ENCODE results near the gene OBSL1. TPM values are rescaled to one million over a fixed set of nuclear protein-coding genes. Genes with fewer than 3 reads are reported as not detected.

Gene OBSL1
- total and polyA plus RNA-seq, 7 experiments from 2014 or later = 0.19 to 7.1 (median 4.0) TPM; not detected in 4

DNA sequence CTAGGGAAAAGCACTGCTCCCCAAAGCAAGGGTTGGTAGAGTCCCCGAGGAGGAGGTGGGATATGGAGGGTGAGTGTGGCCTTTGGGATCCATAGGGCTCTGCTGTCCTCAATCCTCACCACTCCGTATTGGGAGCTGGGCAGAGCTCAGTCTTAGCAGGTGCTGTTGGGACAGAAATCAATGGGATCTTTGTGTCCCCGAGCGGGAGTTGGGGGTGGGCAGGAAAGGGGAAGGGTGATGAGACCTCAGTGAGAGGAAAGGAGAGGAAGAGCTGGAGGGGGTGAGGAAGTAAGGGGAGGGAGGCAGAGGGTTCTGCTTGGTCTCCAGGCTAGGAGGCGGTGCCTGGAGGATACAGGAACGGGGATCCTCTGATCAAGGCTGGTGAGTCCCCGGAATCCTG, 54.5 kb downstream of the OBSL1 start:
- no peaks in the 10 kb centered on the region for H3K4me1 ChIP-seq (ENCODE audit: control insufficient read depth in 2 of 2, insufficient read depth in 2 of 2, low read length in 2 of 2)
- H3K9me3 ChIP-seq (ENCODE audit: control insufficient read depth in 2 of 3, low read length in 3 of 3) = no peaks in the 10 kb centered on the region
- Mint-ChIP-seq H3K9me3 (peaks cover 0 to 1% (median 0%) of the 10 kb centered on the region in 11 donors), H3K27me3 (peaks cover 76 to 86% (median 84%) of the 10 kb centered on the region in 5 donors), H3K27ac (no peak overlapping the region), H3K4me1 (peaks cover 3 to 29% (median 26%) of the 10 kb centered on the region in 7 donors), H3K4me3 (no peak overlapping the region), H3K36me3 (no peaks in the 10 kb centered on the region)
- DNase-seq (no peak), ATAC-seq (no peak)
- intact Hi-C loops (cut with micrococcal nuclease) = no loop called here
- no peak overlapping the region for H3K4me3 ChIP-seq (ENCODE audit: low read length)
- H3K27me3 ChIP-seq (ENCODE audit: control insufficient read depth in 2 of 2, insufficient read depth in 2 of 2, low read length in 2 of 2) = peaks cover 0 to 9% of the 10 kb centered on the region in 2 donors
- H3K36me3 ChIP-seq (ENCODE audit: control insufficient read depth in 2 of 3, insufficient read depth in 3 of 3, low read length in 3 of 3) = no peaks in the 10 kb centered on the region
- no peak overlapping the region for H3K27ac ChIP-seq (ENCODE audit: low read depth, low read length)
- ChIA-PET CTCF (no interaction called here), POLR2A (no interaction called here)

DNA sequence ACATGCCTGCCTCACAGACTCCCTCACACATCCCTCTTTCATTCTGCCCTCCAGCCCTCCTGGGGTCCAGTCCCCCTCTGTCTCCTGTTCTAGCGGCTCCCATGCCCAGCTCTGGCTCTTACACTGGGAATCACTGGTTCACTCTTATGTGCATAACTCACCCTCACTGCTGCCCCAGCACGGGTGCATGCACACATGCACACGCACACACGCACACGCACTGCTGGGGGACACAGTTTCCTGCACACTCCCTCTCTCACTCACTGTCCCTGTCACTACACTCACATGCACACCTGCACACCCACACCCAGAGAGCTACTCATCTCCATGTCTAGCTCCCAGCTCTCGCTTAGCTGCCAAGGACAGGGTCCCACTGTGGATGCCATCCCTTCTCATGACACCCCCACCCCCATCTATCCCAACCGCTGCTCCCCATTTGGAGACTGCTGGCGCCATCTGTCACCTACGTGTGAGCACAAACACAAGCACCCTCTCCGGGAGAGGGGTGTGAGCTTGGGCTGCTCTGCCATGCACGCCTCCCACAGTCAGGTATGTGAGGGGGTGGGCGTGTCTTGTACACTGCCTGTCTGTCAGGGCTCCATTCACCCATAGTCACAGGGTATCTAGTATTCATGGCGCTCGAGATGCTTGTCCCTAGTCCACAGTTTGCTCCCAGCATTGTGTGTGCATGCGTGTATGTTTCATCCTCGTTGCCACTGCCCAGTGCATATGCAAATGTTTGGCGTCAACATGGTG, 55.3 kb downstream of the OBSL1 start:
- no peaks in the 10 kb centered on the region for H3K9me3 ChIP-seq (ENCODE audit: control insufficient read depth in 2 of 3, low read length in 3 of 3)
- peaks cover 71 to 86% (median 83%) of the 10 kb centered on the region in 5 donors for H3K27me3 Mint-ChIP-seq
- peaks cover 0 to 2% (median 0%) of the 10 kb centered on the region in 11 donors for H3K9me3 Mint-ChIP-seq
- H3K4me1 Mint-ChIP-seq = peaks cover 3 to 23% (median 18%) of the 10 kb centered on the region in 7 donors
- H3K27me3 ChIP-seq (ENCODE audit: control insufficient read depth in 2 of 2, insufficient read depth in 2 of 2, low read length in 2 of 2) = peaks cover 0 to 5% of the 10 kb centered on the region in 2 donors
- H3K36me3 ChIP-seq (ENCODE audit: control insufficient read depth in 2 of 3, insufficient read depth in 3 of 3, low read length in 3 of 3) = no peaks in the 10 kb centered on the region
- ChIA-PET CTCF (no interaction called here), POLR2A (no interaction called here)
- intact Hi-C loops (cut with micrococcal nuclease) = no loop called here
- no peak for DNase-seq
- H3K36me3 Mint-ChIP-seq = no peaks in the 10 kb centered on the region
- peak overlapping the region in 3 of 10 donors; percentile 39 to 61 (median 57) for H3K4me3 Mint-ChIP-seq
- no peak overlapping the region for H3K27ac ChIP-seq (ENCODE audit: low read depth, low read length)
- no peak for ATAC-seq
- H3K27ac Mint-ChIP-seq = no peak overlapping the region
- no peaks in the 10 kb centered on the region for H3K4me1 ChIP-seq (ENCODE audit: control insufficient read depth in 2 of 2, insufficient read depth in 2 of 2, low read length in 2 of 2)
- H3K4me3 ChIP-seq (ENCODE audit: low read length) = no peak overlapping the region

DNA sequence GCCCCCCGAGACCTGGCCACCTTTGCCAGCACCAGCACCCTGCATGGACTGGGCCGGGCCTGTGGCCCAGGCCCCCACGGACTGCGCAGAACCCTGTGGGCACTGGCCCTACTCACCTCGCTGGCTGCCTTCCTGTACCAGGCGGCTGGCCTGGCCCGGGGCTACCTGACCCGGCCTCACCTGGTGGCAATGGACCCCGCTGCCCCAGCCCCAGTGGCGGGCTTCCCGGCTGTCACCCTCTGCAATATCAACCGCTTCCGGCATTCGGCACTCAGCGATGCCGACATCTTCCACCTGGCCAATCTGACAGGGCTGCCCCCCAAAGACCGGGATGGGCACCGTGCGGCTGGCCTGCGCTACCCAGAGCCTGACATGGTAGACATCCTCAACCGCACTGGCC, 56.5 kb downstream of the OBSL1 start:
- POLR2A ChIA-PET = no interaction called here
- H3K27ac Mint-ChIP-seq = no peak overlapping the region
- no peak for ATAC-seq
- H3K9me3 Mint-ChIP-seq = peaks cover 0 to 3% (median 0%) of the 10 kb centered on the region in 11 donors
- Histone ChIP-seq H3K27me3 (ENCODE audit: control insufficient read depth in 2 of 2, insufficient read depth in 2 of 2, low read length in 2 of 2) (peaks cover 0 to 11% of the 10 kb centered on the region in 2 donors), H3K36me3 (ENCODE audit: control insufficient read depth in 2 of 3, insufficient read depth in 3 of 3, low read length in 3 of 3) (no peaks in the 10 kb centered on the region), H3K27ac (ENCODE audit: low read depth, low read length) (no peak overlapping the region), H3K9me3 (ENCODE audit: control insufficient read depth in 2 of 3, low read length in 3 of 3) (no peaks in the 10 kb centered on the region), H3K4me3 (ENCODE audit: low read length) (no peak overlapping the region), H3K4me1 (ENCODE audit: control insufficient read depth in 2 of 2, insufficient read depth in 2 of 2, low read length in 2 of 2) (peaks cover 0 to 7% of the 10 kb centered on the region in 2 donors)
- H3K4me1 Mint-ChIP-seq = peaks cover 8 to 30% (median 23%) of the 10 kb centered on the region in 7 donors
- no peak overlapping the region for H3K4me3 Mint-ChIP-seq
- intact Hi-C loops (cut with micrococcal nuclease) = no loop called here
- CTCF ChIA-PET = no interaction called here
- peaks cover 74 to 87% (median 79%) of the 10 kb centered on the region in 5 donors for H3K27me3 Mint-ChIP-seq
- H3K36me3 Mint-ChIP-seq = no peaks in the 10 kb centered on the region
- no peak for DNase-seq

DNA sequence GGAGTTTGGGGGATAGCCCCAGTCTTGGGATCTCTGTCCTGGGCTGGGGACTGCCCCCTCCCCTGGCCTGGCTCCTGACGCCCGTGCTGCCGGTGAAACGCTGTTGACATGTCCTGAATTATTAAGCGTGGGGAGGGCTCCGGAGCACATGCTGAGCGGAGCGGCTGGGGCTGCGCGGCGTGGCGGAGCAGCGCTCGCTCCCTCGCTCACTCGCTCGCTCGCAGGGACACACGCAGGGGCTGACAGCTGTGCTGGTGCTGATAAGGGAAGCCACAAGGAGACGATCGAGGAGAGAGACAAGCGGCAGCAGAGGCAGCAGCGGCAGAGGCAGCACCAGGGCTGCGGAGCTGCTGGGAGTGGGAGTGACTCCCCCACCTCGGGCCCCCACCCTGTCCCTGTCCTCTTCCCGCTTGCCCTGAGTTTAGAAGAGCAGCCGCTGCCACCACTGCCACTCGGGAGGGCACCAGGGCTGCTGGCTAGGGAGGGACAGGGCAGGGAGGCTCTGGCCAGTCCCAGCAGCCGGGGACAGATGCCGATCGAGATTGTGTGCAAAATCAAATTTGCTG, 57.1 kb downstream of the OBSL1 start, which contains the start of gene ASIC4:
ASIC4 (plus strand) TSS at position 287 of the 566 bp plus-strand sequence; CDS start at position 530, 243 bp downstream.
- Mint-ChIP-seq H3K36me3 (peaks cover 0 to 2% (median 0%) of the 10 kb centered on the region in 5 donors), H3K4me1 (peaks cover 14 to 34% (median 28%) of the 10 kb centered on the region in 7 donors), H3K27ac (no peak within 1 kb of the TSS), H3K4me3 (peak within 1 kb of the TSS in 5 of 10 donors; percentile 10 to 61 (median 47)), H3K27me3 (peaks cover 76 to 87% (median 82%) of the 10 kb centered on the region in 5 donors), H3K9me3 (peaks cover 0 to 5% (median 0%) of the 10 kb centered on the region in 11 donors)
- Histone ChIP-seq H3K27me3 (ENCODE audit: control insufficient read depth in 2 of 2, insufficient read depth in 2 of 2, low read length in 2 of 2) (peaks cover 0 to 12% of the 10 kb centered on the region in 2 donors), H3K27ac (ENCODE audit: low read depth, low read length) (no peak within 1 kb of the TSS), H3K4me1 (ENCODE audit: control insufficient read depth in 2 of 2, insufficient read depth in 2 of 2, low read length in 2 of 2) (peaks cover 0 to 12% of the 10 kb centered on the region in 2 donors), H3K4me3 (ENCODE audit: low read length) (no peak within 1 kb of the TSS), H3K9me3 (ENCODE audit: control insufficient read depth in 2 of 3, low read length in 3 of 3) (no peaks in the 10 kb centered on the region), H3K36me3 (ENCODE audit: control insufficient read depth in 2 of 3, insufficient read depth in 3 of 3, low read length in 3 of 3) (no peaks in the 10 kb centered on the region)
- DNase-seq (no peak), ATAC-seq (peak; percentile 15)
- ChIA-PET POLR2A (no interaction called here), CTCF (no interaction called here)
- intact Hi-C loops (cut with micrococcal nuclease) = no loop called here

DNA sequence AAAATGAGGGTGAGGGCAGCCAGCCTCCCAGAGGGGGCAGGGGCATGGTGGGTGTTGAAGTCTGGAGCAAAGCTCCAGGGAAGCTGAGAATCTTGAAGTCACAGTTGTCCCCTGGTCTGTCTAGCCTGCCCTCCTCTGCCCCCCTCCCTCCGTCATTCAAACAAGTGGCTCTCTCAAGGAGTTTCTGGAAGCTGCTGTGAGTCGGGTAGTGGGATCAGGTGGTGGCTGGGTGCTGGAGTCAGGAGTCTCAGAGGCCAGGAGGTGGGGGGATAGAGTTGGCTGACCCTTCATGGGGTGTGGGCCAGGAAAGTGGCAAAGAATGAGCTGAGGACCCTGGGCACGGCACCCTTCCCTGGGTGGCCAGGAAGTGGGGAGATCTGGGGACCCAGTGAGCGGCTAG, 57.6 kb downstream of the OBSL1 start:
- no peak overlapping the region for H3K27ac ChIP-seq (ENCODE audit: low read depth, low read length)
- ChIA-PET POLR2A (no interaction called here), CTCF (no interaction called here)
- H3K4me3 Mint-ChIP-seq = peak overlapping the region in 5 of 10 donors; percentile 10 to 61 (median 47)
- peaks cover 0 to 5% (median 0%) of the 10 kb centered on the region in 11 donors for H3K9me3 Mint-ChIP-seq
- no peak overlapping the region for H3K27ac Mint-ChIP-seq
- H3K27me3 Mint-ChIP-seq = peaks cover 73 to 88% (median 81%) of the 10 kb centered on the region in 5 donors
- H3K9me3 ChIP-seq (ENCODE audit: control insufficient read depth in 2 of 3, low read length in 3 of 3) = no peaks in the 10 kb centered on the region
- peaks cover 0 to 12% of the 10 kb centered on the region in 2 donors for H3K27me3 ChIP-seq (ENCODE audit: control insufficient read depth in 2 of 2, insufficient read depth in 2 of 2, low read length in 2 of 2)
- peaks cover 0 to 2% (median 0%) of the 10 kb centered on the region in 5 donors for H3K36me3 Mint-ChIP-seq
- H3K4me1 ChIP-seq (ENCODE audit: control insufficient read depth in 2 of 2, insufficient read depth in 2 of 2, low read length in 2 of 2) = peaks cover 0 to 12% of the 10 kb centered on the region in 2 donors
- H3K4me3 ChIP-seq (ENCODE audit: low read length) = no peak overlapping the region
- DNase-seq (no peak), ATAC-seq (no peak)
- intact Hi-C loops (cut with micrococcal nuclease) = no loop called here
- H3K36me3 ChIP-seq (ENCODE audit: control insufficient read depth in 2 of 3, insufficient read depth in 3 of 3, low read length in 3 of 3) = no peaks in the 10 kb centered on the region
- H3K4me1 Mint-ChIP-seq = peaks cover 14 to 34% (median 28%) of the 10 kb centered on the region in 7 donors

DNA sequence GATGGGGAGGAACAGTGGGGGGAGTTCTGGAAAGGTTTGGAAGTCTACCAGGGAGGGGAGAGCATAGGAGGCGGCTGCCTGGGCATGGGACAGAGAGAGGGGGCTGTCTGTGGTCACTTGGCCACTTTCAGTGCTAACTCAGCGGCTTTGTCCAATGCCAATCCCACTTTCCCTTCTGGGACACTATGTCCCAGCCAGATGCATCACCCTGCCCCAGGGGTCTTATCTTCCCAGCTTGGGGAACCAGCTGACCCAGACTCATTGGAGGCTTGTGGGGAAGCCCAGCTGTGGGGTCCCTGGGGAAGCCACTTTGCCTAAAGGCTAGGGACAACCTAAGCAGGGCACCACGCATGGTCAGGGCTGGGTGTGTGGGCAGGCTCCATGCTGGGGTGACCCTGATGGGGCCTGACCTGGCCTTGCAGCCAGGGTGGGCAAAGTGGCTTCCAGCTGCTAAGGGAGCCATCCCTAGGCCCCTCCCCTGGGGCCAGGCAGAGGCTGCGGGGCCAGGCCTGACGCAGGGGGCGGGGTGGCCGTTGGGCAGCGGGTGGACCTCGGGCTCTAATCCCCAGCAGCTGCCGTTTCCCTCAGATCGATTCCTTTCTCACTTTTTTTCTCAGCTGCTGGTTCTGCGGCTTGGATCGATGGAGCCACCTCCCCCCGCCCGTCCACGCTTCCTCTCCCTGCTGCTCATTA, 58.7 kb downstream of the OBSL1 start:
- peaks cover 0 to 5% (median 0%) of the 10 kb centered on the region in 11 donors for H3K9me3 Mint-ChIP-seq
- ATAC-seq (no peak), DNase-seq (no peak)
- H3K4me3 ChIP-seq (ENCODE audit: low read length) = no peak overlapping the region
- ChIA-PET CTCF (no interaction called here), POLR2A (no interaction called here)
- H3K27me3 Mint-ChIP-seq = peaks cover 67 to 78% (median 71%) of the 10 kb centered on the region in 5 donors
- no peaks in the 10 kb centered on the region for H3K9me3 ChIP-seq (ENCODE audit: control insufficient read depth in 2 of 3, low read length in 3 of 3)
- peaks cover 0 to 12% of the 10 kb centered on the region in 2 donors for H3K27me3 ChIP-seq (ENCODE audit: control insufficient read depth in 2 of 2, insufficient read depth in 2 of 2, low read length in 2 of 2)
- peak overlapping the region in 1 of 10 donors; percentile 29 for H3K4me3 Mint-ChIP-seq
- H3K36me3 Mint-ChIP-seq = peaks cover 0 to 2% (median 0%) of the 10 kb centered on the region in 5 donors
- H3K4me1 Mint-ChIP-seq = peaks cover 14 to 34% (median 28%) of the 10 kb centered on the region in 7 donors
- H3K4me1 ChIP-seq (ENCODE audit: control insufficient read depth in 2 of 2, insufficient read depth in 2 of 2, low read length in 2 of 2) = peaks cover 0 to 12% of the 10 kb centered on the region in 2 donors
- no peak overlapping the region for H3K27ac Mint-ChIP-seq
- H3K36me3 ChIP-seq (ENCODE audit: control insufficient read depth in 2 of 3, insufficient read depth in 3 of 3, low read length in 3 of 3) = no peaks in the 10 kb centered on the region
- intact Hi-C loops (cut with micrococcal nuclease) = no loop called here
- H3K27ac ChIP-seq (ENCODE audit: low read depth, low read length) = no peak overlapping the region

Measured in naive thymus-derived CD4-positive, alpha-beta T cell (primary cell).